CD4-positive, alpha-beta T cell treated with Interferon gamma for 1 hour (primary cell): ENCODE measurements around the gene CCDC106.

ENCODE experiments used
- DNase-seq: peaks from one replicate; pipeline ENCODE4 v3.0.0-alpha.2; 2020

CCDC106 gene

DNA sequence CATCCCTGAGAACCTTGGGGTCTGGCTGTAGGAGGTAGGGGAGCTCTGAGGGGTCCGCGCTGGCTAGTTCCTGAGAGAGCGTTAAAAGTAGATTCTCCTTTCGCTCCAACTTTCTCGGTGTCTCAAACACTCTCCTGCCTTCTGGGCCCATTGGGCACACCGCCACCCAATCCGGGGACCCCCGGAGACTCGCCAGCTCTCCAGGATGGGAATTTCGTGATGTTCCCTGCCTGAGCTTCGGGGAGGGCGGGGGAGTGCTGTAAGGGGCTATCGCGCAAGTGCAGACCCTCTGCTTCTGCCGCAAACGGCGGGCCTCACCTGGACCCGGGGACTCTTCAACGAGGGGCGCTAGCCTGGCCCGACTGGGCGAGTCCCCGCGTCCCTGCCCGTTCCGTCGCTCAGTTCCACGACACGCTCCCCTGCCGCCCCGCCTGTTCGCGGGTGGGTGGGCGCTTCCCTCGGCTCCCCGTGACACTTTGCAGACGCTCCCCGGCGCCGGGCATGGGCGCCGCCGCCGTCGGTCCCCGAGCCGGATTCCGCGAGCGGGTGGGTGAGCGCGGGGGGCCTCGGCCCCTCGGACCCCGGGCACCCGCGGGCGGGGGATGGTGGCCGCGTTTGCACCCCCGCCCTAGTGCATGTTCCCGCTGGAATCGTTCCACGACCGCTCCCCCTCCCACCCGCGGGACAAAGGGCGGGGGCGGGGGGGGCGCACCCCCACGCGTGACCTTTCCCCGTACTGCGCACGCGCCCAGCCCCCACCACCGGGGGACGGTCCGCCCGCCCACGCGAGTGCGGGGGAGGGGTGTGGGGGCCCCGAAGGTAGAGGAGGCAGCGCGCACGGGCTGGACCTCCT lies at the start of gene CCDC106:
Gene CCDC106, plus strand, starts transcription at position 481 of the 853 bp plus-strand sequence. CDS start 835 bp downstream, outside the sequence.
- DNase-seq: peak; percentile 47

DNA sequence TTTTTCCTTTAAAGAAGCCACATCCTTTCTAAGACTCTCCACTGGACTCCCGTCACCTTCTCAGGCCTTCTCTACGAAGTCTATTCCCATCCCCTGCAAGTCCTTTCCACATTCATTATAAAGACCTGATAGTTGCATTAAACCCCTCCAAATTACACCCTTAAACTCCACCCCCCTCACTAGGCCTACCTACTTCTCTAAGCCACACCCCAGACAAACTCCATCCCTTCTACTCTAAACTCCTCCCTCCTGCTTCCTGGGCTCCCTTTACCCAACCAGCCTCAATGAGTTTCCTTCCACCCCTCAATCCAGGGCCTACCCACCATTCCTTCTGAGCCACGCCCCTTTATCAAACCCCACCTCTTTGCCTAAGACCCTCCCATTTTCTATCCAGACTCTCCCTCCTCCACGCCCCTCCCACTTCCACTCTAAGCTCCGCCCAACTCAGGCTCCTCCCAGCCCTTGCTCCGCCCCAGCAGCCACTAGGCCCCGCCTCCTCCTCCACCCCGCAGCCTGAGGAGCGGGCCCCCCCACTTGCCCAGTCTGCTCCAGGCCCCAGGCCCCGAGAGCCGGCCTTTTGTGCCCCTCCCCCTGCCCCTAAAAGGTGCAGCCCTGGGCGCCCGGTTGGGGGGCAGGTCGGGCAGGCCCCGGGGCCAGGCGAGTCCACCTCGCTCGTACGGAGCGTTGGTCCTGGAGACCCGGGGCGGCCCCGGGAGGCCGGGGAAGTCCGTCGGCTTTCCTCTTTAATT lies 49.1 kb upstream of the CCDC106 start:
- peak; percentile 92 for DNase-seq

DNA sequence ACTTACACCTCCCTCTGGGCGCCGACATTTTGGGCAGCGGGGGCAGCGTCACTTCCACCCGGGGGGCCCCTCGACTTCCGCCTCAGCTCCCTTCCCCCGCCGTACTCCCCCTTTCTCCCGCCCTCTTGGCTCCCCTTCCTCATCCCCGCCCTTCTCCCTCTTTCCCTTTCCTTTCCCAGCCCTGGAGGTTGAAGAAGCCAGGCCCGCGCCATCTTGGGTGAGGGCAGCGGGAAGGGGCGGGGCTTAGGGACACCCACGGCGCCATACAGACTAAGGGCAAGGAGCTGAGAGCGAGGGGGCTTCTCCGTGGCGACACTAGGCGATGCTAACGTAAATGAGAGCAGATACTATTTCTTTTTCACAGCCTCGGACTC lies 48.6 kb upstream of the CCDC106 start, which contains the start of gene FIZ1:
Gene FIZ1, minus strand, starts transcription at position 50 of the 374 bp plus-strand sequence. CDS start 1,652 bp downstream, outside the sequence.
- peak; percentile 97 for DNase-seq

GRCh38 chr19:55599842-55600661 lies 48.0 kb upstream of the CCDC106 start, which contains the start of gene ZNF524:
Gene ZNF524, plus strand, starts transcription at chr19:55600288. Its CDS starts 1,825 bp downstream, at chr19:55602113.
- DNase-seq: peak; percentile 88

DNA sequence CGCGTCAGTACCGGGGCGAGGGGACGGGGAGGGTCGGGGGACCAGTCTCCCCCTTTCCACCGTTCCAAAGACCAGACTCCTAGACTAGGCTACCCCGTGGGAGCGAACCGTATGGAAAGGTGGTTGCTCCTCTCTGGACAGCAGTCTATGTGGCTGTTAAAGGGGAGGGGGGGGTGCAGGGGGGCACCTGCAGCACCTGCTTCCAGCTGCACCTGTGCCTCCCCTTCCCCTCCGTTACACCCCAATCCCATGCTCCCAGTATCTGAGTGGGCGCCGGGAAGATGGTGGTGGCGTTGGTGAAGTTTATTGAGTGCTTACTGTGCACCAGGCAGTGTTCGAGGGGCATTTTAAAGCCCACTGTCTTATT lies 47.4 kb upstream of the CCDC106 start:
- no peak for DNase-seq

GRCh38 chr19:55601084-55601483 lies 46.9 kb upstream of the CCDC106 start:
- DNase-seq: no peak

- DNase-seq: no peak
Measured at GRCh38 chr19:55602104-55603001, 45.7 kb upstream of the CCDC106 start.

DNA sequence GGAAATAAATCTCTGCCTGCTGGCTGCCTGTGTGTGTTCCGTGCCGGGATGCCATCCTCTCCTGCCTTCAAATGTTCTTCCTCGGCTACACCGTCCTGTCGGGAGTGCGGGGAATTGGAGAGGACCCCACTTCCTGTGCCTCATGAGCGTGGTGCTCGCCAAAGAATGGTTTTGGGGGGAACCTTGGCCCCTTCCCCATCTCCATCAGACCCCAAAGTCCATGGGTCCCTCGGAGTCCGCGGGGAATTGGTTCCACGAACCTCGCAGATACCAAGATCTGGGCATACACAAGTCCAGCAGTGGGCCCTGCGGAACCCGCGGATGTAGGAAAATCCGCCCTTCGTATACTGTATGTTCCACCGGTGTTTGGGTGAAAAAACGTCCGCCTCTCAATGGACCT lies 44.9 kb upstream of the CCDC106 start:
- DNase-seq: no peak

DNA sequence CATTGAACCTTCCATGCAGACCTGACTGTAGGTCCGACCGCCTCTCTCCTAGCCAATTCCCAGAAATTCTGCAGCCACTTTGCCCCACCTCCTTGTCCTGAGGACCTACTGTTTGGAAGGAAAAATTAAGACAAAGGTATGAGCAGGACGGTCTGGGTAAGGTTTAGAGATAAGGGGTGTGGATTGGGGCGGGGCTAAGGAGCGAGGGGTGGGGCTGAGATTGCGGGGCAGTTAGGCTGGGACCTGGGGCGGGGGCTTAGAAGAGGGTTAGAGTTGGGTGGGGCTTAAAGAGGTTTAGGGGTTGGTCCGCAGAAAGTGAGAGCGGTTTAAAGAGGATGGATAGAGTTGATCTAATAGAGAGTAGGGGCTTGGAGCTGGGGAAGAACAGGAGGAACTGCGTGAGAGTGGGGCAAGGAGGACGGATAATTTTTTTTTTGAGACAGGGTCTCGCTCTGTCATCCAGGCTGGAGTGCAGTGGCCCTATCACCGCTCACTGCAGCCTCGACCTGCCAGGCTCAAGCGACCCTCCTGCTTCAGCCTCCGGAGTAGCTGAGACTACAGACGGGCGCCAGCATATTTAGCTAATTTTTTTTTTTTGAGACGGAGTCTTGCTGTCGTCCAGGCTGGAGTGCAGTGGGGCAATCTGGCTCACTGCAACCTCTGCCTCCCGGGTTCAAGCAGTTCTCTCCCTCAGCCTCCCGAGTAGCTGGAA lies 44.3 kb upstream of the CCDC106 start:
- DNase-seq: no peak

- DNase-seq: peak; percentile 98
Measured at GRCh38 chr19:55605207-55605636, 42.8 kb upstream of the CCDC106 start.

- DNase-seq: peak; percentile 59
Measured at GRCh38 chr19:55605637-55606470, 42.2 kb upstream of the CCDC106 start, which contains the start of gene ZNF865. Gene ZNF865, plus strand, starts transcription at chr19:55605647. Its CDS starts 7,972 bp downstream, at chr19:55613619.

- DNase-seq: no peak
Measured at GRCh38 chr19:55606471-55606787, 41.6 kb upstream of the CCDC106 start.

- no peak for DNase-seq
Measured at GRCh38 chr19:55606817-55607216, 41.2 kb upstream of the CCDC106 start.

- no peak for DNase-seq
Measured at GRCh38 chr19:55609326-55609725, 38.7 kb upstream of the CCDC106 start.

DNA sequence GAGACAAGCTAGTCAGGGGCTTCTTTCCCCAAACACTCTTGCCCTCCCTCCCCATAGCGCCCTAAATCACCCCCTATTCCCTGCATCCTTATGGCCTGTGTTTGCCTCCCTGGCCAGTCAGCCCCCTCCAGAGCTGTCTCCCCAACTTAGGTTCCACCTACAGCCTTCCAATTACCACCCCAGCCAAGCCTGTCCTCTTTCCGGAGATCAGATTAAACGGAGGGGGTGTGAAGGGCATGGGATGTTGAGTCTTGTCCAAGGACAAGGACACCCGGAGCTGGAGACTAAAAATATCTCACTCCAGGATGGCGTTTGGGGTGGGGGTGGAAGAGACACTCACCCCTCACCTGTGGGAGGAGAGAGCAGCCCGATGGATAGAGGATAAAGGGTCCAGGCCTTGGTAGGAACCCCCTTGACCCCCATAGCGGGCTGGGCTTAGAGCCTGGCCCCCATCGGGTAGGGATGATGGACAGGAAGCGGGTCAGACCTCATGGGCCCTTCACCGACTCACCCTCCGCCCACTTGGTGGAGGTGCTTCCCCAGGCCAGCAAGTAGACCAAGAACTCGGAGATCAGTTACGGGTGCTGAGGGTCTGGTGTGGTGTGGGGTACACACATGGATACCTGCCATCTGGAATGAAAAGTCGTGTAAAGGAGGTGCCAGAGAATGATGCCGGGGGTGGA lies 36.6 kb upstream of the CCDC106 start:
- no peak for DNase-seq

DNA sequence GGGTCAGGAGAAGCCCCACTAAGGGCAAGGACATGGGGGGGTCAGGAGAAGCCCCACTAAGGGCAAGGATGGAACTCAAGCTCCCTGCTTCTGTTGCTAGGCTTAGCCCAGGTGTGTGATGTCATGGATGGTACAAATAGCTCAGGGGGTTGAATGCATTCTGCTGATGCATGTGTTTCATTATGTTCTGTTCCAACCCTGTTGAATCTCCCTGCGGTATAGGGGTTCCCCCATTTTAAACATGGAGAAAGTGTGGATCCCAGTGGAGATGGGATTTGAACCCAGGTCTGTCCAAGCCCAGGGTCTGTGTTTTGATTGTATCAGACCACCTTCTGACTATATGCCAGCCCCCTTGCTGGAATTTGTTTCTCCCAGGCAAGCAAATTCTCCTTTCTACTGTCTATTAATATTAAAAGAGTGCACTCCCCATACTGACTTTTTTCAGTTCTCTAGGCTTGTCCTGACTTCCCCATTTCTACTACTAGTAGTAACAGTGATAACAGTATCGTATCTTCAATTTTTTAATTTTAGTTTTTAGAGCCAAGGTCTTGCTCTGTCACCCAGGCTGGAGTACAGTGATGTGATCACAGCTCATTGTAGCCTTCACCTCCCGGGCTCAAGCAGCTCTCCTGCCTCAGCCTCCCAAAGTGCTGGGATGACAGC lies 35.9 kb upstream of the CCDC106 start:
- no peak for DNase-seq

GRCh38 chr19:55613396-55613795 lies 34.6 kb upstream of the CCDC106 start:
- no peak for DNase-seq

DNA sequence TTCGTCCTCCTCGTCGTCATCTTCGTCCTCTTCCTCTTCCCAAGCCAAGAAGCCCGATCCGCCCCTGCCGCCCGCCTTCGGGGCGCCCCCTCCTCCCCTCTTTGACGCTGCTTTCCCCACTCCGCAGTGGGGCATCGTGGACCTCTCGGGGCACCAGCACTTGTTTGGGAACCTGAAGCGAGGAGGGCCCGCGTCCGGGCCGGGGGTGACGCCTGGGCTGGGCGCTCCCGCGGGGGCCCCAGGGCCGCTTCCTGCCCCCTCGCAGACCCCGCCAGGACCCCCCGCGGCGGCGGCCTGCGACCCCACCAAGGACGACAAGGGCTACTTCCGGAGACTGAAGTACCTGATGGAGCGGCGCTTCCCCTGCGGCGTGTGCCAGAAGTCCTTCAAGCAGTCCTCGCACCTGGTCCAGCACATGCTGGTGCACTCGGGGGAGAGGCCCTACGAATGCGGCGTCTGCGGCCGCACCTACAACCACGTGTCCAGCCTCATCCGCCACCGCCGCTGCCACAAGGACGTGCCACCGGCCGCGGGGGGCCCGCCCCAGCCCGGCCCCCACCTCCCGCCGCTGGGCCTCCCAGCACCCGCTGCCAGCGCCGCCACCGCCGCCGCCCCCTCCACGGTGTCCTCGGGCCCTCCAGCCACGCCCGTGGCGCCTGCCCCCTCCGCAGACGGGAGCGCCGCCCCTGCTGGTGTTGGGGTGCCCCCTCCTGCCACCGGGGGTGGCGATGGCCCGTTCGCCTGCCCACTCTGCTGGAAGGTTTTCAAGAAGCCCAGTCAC lies 33.9 kb upstream of the CCDC106 start:
- DNase-seq: no peak
